ELF-1 (cell line): ENCODE measurements around the gene RAPGEF4.

Experiments
- DNase-seq: peaks from one replicate; pipeline ENCODE4 v3.0.0-alpha.2; 2016; ENCODE audit warnings: low read depth, low spot score

RAPGEF4 gene

DNA sequence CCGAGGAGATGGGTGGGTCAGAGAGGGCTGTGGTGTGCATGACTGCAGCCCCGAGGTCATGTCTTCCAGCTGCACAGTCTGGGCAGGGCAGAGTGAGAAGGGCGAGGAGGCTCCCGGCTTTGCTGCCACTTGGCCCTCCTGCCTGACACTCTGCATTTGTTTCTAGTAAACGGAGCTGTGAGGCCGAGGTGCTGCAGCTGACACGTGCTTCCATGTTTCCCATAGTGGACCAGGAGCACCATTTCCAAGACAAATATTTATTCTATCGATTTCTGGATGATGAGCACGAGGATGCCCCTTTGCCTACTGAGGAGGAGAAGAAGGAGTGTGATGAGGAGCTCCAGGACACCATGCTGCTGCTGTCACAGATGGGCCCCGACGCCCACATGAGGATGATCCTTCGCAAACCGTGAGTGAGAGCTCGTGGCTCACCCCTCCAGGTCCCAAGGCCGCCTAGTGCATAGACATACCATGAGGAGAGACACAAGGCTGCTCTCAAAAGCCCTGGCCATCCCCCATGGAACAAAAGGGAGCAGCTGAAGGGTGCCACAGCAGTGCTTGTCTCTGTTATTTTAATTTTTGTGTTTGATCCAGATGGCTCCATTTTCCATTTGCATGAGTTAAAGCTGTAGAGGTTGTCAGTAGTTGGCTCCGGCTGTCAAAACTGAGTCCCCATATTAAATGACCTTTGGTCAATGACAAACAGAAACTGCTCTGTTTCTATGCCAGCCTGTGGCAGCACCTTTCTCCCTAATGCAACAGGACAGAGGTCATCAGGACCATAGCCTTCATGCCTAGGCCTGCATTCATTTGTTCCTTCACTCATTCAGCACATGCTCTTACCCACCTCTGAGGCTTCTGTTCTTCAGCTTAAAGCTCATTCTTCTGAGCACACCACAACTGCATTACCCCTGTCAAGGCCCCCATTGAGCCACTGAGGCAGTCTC lies 231.7 kb downstream of the RAPGEF4 start:
- DNase-seq = no peak

DNA sequence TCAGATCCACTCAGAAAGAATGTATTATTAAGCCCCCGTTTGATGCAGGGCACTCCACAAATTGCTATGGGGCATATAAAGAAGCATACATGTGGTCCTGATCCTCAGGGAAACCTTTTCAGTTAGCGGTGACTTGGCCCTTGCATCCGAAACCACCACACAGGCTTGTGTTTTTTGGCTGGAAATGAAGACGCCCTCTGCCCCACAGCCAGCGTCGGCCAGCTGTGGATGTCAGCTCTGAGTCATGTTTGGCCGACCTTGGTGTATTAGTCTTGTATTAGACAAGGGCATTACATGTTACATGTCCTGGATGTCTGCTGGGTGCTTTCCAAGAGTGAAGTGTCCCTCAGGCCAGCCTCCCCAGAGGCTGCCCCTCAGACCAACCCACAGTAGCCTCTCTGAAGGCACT lies 232.4 kb downstream of the RAPGEF4 start:
- DNase-seq = no peak

DNA sequence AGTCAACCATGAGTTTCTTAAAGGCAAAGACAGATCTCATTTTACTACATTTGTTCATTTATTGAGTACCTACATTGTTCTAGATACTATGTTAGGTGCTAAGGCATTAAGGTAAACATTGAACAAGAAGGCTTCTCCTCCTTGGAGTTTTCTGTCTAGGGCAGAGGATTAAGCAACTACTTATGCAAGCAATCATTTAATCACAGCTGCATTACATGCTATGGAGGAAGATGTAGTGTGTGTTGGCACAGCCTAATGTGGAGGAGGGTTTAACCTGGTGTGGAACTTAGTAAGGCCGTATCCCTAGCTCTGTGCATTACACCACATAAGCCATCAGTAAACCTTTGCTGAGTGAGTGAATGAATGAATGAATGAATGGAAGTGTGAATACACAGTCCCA lies 233.5 kb downstream of the RAPGEF4 start:
- no peak for DNase-seq

DNA sequence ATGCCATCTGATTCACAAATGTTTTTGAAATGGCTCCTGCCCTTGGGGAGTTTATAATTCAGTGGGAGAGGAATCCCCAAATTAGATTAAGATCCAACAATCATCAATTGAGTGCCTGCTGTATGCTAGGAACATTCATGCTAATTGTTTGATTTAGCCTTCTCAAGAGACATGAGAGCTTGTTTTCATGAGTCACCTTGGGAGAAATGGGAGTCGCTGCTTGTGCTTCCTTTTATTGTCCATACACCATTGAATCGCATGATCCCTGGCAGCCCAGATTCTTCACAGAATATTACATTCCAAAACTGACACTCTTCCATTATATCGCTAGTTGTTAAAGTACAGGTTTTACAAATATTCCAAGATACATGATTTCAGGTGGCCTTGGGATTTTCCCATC lies 234.0 kb downstream of the RAPGEF4 start:
- DNase-seq = no peak

DNA sequence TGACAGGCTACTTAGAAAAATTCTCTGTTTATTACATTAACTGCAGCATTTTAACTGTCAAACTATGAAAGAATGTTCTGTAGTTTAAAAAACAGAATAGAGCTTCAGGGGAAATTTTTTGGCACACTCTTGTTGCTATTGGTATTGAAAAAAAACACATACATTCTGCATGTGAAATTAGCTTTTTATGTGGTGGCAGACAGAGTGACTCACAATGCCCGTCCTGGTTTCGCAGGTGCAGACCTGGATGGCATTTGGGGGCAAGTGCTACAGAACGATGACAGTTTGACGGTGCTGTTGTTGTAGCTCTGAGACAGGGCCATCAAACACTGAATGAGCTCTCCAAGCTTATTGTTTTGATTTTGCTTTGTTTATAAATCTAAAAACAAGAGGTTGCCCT lies 235.0 kb downstream of the RAPGEF4 start:
- DNase-seq = no peak

DNA sequence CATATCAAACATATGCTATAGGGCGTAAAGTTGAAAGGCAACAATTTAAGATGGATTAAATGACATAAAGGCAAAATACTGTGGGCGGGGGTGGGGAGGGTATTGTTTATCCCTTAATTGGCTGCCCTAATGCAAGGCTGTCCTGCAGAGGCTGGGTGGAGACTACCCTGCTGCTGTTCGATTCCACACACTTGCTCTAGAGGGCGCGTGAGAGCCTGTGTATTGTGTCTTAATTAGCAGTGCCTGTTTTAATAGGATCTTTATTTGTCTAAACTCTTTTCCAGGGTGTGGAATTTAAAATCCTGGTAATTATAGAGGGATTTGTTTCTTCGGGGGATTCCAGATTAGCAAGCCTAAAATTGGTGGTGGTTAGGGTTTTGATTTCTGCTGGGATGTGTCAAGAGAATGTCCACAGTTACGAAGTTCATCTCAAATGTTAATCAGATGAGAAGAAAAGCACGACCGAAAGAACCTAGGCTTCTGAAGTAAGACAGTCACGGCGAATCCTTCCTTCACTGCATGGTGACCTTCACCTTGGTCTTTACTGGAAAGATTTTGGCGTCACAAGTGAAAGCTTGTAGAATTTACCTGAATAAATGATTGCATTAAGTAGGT lies 236.5 kb downstream of the RAPGEF4 start:
- DNase-seq = peak; percentile 58

DNA sequence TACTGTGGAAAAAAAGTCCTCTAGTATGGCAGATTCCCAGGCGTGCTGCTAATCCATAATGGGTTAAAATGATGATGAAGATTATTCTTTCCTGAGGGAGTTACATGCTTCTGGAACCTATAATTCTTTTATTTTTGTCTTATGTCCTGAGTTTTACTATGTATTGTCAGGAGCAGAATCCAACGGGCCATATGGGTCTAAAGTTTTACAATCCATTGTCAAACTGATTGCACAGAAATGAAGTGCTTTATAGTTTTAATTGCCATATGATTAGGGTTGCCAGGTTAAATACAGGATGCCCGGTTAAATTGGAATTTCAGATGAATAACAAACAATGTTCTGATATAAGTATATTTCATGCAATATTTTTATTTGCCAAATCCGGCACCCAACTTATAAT lies 239.1 kb downstream of the RAPGEF4 start:
- no peak for DNase-seq

DNA sequence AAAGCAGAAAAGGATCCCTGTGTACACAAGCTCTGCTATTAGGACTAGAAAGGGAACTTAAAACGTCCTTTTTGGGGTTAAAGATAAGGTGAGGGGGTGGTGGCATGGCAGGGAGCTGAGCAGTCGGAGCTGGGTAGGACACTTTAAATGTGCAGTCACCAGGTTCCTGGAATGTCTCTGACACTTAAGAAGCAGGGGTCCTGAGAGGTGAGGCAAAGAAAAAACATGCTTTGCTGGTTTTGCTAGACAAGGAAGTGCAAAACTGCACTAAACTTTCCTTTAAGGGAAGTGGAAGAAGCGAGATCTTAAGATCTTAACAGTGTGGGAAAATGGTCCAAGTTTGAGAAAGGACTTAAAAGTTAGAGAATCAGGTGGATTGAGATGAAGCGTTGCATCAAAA lies 240.5 kb downstream of the RAPGEF4 start:
- DNase-seq = no peak

DNA sequence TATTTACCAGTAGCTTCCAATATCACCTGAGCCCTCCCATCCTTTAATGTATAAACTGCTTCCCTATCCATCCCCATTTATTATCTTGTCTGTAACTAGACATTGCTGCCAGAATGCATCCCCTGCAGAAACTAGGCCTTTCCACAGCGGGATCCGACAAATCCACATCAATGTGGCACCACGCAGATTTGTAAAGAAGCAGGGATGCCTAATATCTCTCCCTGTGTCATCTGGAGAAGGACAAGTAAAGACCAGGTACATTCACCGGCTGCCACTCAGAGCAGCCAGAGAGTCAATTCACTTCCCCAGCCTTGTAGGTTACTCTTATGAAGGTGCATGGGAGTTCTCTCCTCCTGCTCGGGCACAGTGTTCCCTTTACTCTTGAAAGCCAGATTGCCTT lies 241.2 kb downstream of the RAPGEF4 start:
- no peak for DNase-seq

DNA sequence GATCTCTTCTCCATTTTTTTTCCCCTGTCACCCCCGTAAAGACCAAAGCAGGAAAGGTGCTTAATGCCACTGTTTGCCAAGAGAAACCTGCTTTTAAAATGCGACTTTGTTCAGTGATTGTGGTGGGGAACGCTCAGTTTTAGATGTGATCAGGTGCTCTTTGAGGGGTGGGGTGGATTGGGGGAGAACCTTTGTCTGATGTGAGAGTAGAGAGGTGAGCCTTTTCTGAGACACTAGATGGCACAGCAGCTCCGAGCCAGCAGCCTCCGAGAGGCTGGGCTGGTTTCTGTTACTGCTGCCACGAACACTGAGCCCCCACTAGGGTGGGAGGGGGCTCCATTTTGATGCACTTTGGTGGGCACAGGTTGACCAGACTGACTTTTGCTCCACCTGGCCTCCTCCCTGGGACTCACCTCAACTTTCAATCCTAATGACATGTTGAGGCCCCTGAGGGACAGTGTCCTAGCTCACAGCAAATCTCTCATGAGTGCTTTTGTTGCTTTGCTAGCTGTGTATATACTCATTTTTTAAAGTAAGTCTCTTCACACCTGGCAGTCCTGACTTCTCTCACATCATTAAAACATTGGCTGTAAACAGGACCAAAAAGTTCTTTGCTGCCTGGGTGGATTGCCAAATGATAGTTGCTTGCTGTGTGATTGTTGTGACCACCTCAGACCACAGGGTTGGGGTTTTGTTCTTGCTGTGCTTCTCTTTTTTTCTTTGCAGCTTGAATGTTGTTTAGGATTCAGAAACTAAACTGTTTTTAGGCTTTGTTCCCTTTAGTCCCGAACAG lies 241.8 kb downstream of the RAPGEF4 start:
- peak; percentile 12 for DNase-seq

DNA sequence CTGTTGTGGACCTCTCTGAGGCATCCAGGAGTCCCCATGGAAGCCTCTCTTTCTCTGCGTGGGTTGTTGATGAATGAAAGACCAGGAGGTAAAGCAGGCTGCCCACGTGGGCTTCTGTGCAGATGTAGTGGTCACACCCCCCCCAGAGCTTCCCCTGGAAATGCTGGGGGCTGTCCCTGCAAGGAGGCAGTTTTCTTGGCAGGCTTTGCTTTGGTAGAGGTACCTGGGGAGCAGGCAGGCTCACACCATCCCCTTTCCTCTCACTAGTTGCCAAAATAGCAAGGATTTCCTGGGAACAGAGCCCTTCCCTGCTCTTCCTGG lies 242.4 kb downstream of the RAPGEF4 start:
- DNase-seq = no peak

DNA sequence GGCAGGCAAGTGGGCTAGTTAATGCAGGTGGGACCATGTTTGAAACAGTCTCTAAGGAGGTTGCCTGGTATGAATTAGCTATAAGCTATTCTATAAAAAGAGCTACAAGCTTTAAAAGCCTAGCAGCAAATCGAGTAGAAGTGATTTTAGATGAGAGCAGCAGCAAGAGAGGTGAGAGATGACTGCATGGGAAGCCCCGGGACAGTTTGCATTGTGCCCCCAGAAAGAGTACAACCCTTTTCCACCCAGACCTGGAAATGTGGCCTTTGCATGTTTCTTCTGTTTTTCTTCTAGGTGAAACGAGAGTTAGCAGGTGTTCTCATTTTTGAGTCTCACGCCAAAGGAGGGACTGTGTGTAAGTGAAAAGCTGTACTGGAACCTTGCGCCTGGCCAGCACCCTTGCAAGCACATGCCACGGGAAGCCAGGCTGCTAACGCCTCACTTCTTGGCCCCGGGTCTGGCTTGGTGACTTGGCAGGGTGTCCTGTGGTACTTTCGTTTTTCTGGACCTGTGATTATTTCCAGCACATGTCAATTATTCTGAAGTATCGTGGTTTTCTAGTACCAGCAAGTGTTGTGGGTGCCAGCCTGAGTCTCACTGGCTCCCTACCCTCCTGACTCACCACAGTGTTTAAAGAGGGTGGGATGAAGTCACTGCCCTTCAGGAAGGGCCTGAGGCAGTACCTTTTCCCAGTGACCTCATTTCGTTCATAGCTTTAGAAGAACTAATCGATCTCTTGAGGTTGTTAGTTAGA lies 249.7 kb downstream of the RAPGEF4 start:
- DNase-seq = peak; percentile 6

DNA sequence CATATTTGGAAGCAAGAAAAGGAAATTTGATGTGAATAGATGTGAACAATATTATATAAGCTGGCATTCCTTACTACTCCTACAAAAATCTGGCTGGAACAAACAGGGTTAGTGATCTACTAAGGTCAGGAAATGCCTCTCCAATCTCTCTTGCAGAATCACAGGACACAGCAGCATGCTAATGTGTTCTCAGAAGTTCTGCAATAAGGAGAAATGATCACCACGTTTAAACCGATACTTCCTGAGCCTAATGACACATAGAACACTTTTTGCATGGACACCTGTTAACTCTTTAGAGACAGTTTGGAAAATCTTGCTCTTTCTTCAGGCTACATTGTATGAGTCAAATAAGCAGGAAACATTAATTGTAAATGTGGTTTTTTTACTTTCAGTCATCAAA lies 250.4 kb downstream of the RAPGEF4 start:
- DNase-seq = no peak

DNA sequence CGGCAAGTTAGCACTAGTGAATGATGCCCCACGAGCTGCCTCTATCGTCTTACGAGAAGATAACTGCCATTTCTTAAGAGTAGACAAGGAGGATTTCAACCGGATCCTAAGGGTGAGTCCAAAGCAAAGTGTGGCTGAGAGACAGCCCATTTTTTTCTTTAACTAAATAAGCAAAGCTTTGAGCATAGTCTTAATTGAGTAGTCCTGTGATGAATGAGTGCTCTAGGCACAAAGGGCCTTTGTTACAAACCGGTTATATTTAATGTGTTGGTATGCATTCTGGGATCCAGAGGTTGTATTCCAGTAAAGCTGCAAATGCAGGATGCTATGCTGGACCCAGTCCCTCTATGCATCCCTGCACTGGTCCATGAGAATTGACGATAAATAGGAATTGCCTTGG lies 253.1 kb downstream of the RAPGEF4 start:
- no peak for DNase-seq

DNA sequence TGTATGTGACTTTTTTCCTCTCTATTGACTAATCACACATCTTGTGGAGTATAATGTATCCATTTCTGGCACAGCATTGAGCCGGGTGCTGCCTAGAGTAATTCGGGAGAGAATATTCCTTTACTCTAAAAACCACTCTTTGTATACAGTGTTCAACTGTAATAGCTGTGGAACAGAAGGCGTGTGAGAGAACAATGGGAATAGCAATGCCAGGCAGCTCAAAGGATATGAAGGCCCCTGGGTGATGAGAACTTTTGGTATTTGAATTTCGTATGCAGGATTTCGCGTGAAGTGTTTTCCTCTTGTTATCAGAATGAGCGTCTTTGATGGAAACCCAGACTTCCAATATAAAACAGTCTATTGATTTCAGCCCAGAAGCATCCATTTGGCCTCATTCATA lies 255.4 kb downstream of the RAPGEF4 start:
- no peak for DNase-seq

DNA sequence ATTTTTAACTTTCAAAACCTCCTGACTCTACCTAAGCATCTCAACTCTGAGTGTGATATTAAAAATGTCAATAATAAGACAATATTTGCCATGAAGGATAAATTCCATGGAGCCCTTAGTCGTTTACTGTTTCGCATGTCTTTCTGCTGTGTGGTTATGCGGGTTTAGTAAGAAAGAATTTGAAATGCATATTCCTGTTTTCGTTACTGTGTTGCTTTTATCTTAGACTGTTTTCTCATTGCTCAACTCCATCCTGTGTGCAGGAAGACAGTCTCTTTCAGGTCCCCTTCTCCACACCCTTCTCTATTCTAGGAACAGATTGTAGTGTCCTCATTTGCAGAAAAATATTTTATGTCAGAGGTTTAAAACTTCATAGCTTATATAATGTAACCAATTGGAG lies 257.5 kb downstream of the RAPGEF4 start:
- no peak for DNase-seq

DNA sequence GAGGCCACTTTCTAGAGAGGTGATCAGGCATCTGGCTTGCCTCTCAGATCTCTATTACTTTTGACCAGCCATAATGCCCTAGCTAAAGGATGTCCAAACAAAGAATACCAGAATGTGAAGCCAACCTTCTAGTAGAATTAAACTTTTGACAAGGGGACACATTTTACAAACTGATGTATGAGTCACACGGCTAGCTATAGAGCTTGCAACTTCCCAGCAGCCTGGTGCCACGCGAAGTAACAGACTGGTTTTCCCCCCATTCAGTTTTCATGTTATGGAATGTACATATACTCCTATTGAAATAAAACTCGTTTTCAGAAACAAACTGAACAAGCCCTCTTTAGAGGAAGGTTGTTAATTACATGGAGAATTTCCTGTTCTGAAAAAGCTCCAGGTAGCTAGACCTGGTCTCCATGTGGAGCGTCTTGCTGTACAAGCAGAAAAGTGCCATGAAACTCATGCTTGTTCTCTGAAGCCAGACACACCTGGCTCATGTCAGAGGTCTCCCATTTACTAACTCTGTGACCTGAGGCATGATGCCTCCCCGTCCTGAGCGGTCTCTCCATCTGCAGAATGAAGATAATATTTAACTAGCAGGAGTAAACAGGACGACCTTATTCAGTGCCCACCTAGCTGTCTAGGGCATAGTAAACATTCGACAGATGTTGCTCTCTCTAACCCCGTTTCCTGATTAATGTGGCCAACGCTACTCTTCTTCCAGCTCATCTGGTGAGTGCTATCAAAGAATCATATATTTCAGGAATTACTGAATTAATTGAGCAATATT lies 258.5 kb downstream of the RAPGEF4 start:
- DNase-seq = no peak

DNA sequence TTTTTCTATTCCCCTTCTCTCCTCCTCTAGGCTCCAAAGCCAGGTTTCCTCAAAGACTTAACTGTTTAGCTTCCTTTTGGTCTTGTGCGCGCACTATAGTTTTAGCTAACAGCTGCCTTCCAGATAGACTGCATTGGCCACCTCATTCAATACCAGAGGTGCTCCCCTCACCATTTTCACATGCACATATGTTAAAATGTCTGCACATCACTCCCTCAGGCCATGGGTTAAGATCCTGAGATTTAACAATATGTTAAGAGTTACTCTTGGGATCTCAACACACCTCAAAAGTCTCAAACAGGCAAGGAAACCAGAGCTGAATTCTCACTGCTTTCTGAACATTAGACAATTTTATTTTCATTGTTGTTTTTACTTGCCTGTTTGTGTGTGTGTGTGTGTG lies 259.2 kb downstream of the RAPGEF4 start:
- no peak for DNase-seq

DNA sequence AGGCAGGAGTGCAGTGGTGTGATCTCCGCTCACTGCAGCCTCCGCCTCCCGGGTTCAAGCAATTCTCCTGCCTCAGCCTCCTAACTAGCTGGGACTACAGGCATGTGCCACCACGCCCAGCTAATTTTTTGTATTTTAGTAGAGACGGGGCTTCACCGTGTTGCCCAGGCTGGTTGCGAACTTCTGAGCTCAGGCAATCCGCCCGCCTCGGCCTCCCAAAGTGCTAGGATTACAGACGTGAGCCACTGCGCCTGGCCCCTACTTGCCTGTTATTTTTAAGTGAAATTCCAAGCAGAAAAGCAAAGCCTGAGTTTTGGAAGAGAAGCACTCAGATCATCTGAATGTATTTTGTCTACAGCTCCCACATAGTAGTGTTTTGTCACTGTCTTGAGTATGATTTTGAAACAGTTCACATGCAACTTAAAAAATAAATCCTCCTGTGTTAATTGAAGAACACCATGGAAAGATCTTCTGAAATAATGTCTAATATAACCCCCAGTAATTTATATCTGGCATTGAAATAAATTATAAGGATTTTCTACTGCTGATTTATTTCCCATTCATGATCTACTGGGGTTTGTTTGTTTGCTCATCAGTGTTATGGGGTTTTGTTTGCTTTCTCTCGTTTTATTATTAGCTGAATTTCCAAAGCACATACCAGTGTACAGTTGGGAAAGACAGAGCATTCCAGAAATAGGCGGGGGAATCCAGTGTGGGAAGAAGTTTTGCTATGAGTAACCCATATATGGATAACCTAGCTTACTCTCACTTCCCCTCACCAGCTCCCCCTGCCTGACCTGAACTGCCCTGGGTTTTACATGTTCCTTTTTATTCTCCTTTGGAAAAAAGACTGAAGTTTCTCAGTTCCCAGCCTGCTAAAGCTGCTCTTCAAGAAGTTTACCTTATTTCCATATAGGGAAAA lies 259.9 kb downstream of the RAPGEF4 start:
- no peak for DNase-seq

DNA sequence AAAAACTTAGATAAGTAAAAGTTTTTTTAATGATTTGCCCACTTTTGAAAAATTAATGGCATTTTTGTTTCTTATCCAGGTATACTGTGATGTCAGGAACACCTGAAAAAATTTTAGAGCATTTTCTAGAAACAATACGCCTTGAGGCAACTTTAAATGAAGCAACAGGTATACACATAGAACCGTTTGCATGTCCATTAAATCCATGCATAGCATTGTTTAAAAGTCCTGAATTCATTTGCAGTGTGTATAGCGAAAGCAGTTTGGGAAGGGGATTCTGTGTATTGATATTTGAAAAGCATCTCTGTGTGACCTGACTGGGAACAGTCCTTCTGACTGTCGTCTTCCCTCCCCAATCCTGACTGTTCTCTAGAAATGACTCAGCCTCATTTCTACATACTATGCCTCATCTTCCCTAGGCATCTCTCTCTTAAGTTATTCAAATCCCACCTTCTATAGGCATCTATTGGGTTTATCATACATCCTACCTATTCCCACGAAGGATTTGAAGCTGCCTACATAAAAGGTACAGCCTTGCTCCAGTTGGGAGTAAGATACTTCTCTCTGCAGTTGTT lies 260.8 kb downstream of the RAPGEF4 start:
- DNase-seq = no peak
